WTC11 (cell line): ENCODE measurements around the gene FARP2. TPM values are rescaled to one million over a fixed set of nuclear protein-coding genes. Genes with fewer than 3 reads are reported as not detected.

Source experiments
- ARID4B ChIP-seq: sonication (generic); formaldehyde crosslinking; IDR thresholded peaks from 2 replicates; pipeline ENCODE4 v1.8.0; 2023; ENCODE audit warnings: missing genetic modification reagents, mild to moderate bottlenecking, borderline replicate concordance
- E2F4 ChIP-seq: sonication (generic); formaldehyde crosslinking; IDR thresholded peaks from 2 replicates; pipeline ENCODE4 v1.8.1; 2022; ENCODE audit warnings: low read depth, mild to moderate bottlenecking, moderate library complexity, missing genetic modification reagents, borderline replicate concordance
- ELF4 ChIP-seq: sonication (generic); formaldehyde crosslinking; IDR thresholded peaks from 2 replicates; pipeline ENCODE4 v1.8.1; 2022; ENCODE audit warnings: low read depth, mild to moderate bottlenecking, moderate library complexity, missing genetic modification reagents
- FOXJ3 ChIP-seq: sonication (generic); formaldehyde crosslinking; IDR thresholded peaks from 2 replicates; pipeline ENCODE4 v1.9.0; 2021; ENCODE audit warnings: missing genetic modification reagents, mild to moderate bottlenecking, borderline replicate concordance
- GRHL2 ChIP-seq: fragments of 250-450 bp; sonication (Bioruptor Pico); IDR thresholded peaks from 2 replicates; pipeline ENCODE4 v1.8.0; 2022; ENCODE audit warnings: mild to moderate bottlenecking, moderate library complexity; ENCODE audit not compliant: insufficient replicate concordance, severe bottlenecking
- HMGA2 ChIP-seq: fragments of 250-450 bp; sonication (Bioruptor Pico); IDR thresholded peaks from 2 replicates; pipeline ENCODE4 v1.4.0; 2021; ENCODE audit warnings: mild to moderate bottlenecking, moderate library complexity
- HMGXB4 ChIP-seq: sonication (generic); formaldehyde crosslinking; IDR thresholded peaks from 2 replicates; pipeline ENCODE4 v1.8.1; 2023; ENCODE audit warnings: mild to moderate bottlenecking, moderate library complexity, missing genetic modification reagents
- NFE2L1 ChIP-seq: sonication (generic); formaldehyde crosslinking; IDR thresholded peaks from 2 replicates; pipeline ENCODE4 v1.8.1; 2023; ENCODE audit warnings: missing genetic modification reagents
- NFYB ChIP-seq: sonication (generic); formaldehyde crosslinking; conservative IDR thresholded peaks from 2 replicates; pipeline ENCODE4 v1.8.0; 2022; ENCODE audit warnings: low read depth, missing genetic modification reagents
- SMAD3 ChIP-seq: sonication (generic); formaldehyde crosslinking; IDR thresholded peaks from 2 replicates; pipeline ENCODE4 v1.8.0; 2022; ENCODE audit warnings: missing genetic modification reagents, mild to moderate bottlenecking, borderline replicate concordance
- ZBTB21 ChIP-seq: sonication (generic); formaldehyde crosslinking; IDR thresholded peaks from 2 replicates; pipeline ENCODE4 v1.8.1; 2023; ENCODE audit warnings: mild to moderate bottlenecking, missing genetic modification reagents, borderline replicate concordance
- ZNF232 ChIP-seq: sonication (generic); formaldehyde crosslinking; IDR thresholded peaks from 2 replicates; pipeline ENCODE4 v1.8.0; 2022; ENCODE audit warnings: mild to moderate bottlenecking, missing genetic modification reagents
- total RNA-seq: library from RNA; stranded (reverse); gene quantifications from 3 replicates; pipeline ENCODE4 v1.2.3, GENCODE V29; 2021
- TF ChIP-seq, protein P1 (sequence below): sonication (generic); formaldehyde crosslinking; IDR thresholded peaks from 2 replicates; pipeline ENCODE4 v1.8.0; 2022; ENCODE audit warnings: mild to moderate bottlenecking, missing genetic modification reagents
- TF ChIP-seq, protein P2 (sequence below): sonication (generic); formaldehyde crosslinking; IDR thresholded peaks from 2 replicates; pipeline ENCODE4 v1.8.0; 2022; ENCODE audit warnings: mild to moderate bottlenecking, missing genetic modification reagents
- TF ChIP-seq, protein P3 (sequence below): sonication (generic); formaldehyde crosslinking; IDR thresholded peaks from 2 replicates; pipeline ENCODE4 v1.8.1; 2023; ENCODE audit warnings: mild to moderate bottlenecking, missing genetic modification reagents
- TF ChIP-seq, protein P4 (sequence below): sonication (generic); formaldehyde crosslinking; IDR thresholded peaks from 2 replicates; pipeline ENCODE4 v1.8.1; 2022; ENCODE audit warnings: mild to moderate bottlenecking, moderate library complexity, missing genetic modification reagents
- TF ChIP-seq, protein P5 (sequence below): sonication (generic); formaldehyde crosslinking; IDR thresholded peaks from 2 replicates; pipeline ENCODE4 v1.8.1; 2023; ENCODE audit warnings: mild to moderate bottlenecking, missing genetic modification reagents, moderate library complexity
- TF ChIP-seq, protein P6 (sequence below): sonication (generic); formaldehyde crosslinking; IDR thresholded peaks from 2 replicates; pipeline ENCODE4 v1.8.0; 2022; ENCODE audit warnings: mild to moderate bottlenecking, missing genetic modification reagents

FARP2 gene
- total RNA-seq, 1 experiment from 2014 or later: 37.8 TPM

DNA sequence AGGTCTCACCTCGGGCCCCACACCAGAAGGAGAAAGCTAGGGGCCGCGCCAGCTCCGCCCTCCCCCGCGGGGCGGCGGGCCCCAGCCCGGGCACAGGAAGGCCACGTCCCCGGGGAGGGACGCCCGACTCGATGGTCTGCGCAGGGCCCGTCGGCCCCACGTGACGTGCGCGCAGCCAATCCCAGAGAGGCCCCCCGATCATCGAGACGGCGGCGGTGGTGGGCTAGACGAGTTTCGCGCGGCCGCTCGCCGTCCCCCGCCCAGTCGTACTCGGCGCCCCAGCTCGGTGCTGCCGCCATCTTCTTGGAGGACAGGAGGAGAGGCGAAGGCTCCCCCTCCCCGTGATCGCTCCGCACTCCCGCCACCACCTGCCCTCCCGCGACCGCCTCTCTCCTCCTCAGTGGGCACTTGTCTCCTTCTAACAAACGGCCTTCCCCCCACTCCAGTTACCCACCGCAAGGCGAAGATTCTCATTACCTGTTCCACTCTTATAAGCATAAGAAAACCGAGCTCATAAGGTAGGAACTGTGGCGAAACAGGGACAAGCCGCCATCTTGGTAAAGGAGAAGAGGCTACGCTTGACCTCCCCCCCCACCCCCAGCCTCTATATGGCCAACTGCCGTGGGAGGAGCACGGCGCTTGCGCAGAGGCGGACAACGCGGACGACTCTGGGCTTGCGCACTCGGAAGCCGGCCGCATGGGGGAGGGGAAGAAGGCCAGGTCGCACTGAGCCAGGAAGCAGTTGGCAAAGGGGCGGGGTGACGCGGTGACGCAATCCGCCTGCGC lies 40.8 kb upstream of the FARP2 start, which contains the start of gene HDLBP (continued):
- peak; percentile 38; the same call in 1 of the 2 replicates for TF ChIP-seq ARID4B (CRISPR knock-in tag)
- TF ChIP-seq ZNF232 (CRISPR knock-in tag): 0 out of 2 replicates have a peak, but pooled peaks have one; percentile 72
- TF ChIP-seq, protein P1, sequence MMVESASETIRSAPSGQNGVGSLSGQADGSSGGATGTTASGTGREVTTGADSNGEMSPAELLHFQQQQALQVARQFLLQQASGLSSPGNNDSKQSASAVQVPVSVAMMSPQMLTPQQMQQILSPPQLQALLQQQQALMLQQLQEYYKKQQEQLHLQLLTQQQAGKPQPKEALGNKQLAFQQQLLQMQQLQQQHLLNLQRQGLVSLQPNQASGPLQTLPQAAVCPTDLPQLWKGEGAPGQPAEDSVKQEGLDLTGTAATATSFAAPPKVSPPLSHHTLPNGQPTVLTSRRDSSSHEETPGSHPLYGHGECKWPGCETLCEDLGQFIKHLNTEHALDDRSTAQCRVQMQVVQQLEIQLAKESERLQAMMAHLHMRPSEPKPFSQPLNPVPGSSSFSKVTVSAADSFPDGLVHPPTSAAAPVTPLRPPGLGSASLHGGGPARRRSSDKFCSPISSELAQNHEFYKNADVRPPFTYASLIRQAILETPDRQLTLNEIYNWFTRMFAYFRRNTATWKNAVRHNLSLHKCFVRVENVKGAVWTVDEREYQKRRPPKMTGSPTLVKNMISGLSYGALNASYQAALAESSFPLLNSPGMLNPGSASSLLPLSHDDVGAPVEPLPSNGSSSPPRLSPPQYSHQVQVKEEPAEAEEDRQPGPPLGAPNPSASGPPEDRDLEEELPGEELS (CRISPR knock-in tag): peak; percentile 54; the same call in 1 of the 2 replicates
- TF ChIP-seq, protein P2, sequence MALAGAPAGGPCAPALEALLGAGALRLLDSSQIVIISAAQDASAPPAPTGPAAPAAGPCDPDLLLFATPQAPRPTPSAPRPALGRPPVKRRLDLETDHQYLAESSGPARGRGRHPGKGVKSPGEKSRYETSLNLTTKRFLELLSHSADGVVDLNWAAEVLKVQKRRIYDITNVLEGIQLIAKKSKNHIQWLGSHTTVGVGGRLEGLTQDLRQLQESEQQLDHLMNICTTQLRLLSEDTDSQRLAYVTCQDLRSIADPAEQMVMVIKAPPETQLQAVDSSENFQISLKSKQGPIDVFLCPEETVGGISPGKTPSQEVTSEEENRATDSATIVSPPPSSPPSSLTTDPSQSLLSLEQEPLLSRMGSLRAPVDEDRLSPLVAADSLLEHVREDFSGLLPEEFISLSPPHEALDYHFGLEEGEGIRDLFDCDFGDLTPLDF (CRISPR knock-in tag): no peak
- no peak for TF ChIP-seq HMGA2 (CRISPR knock-in tag)
- peak; percentile 70 for TF ChIP-seq HMGXB4 (CRISPR knock-in tag)
- no peak for TF ChIP-seq SMAD3 (CRISPR knock-in tag)
- TF ChIP-seq, protein P3, sequence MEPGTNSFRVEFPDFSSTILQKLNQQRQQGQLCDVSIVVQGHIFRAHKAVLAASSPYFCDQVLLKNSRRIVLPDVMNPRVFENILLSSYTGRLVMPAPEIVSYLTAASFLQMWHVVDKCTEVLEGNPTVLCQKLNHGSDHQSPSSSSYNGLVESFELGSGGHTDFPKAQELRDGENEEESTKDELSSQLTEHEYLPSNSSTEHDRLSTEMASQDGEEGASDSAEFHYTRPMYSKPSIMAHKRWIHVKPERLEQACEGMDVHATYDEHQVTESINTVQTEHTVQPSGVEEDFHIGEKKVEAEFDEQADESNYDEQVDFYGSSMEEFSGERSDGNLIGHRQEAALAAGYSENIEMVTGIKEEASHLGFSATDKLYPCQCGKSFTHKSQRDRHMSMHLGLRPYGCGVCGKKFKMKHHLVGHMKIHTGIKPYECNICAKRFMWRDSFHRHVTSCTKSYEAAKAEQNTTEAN (CRISPR knock-in tag): peak; percentile 35; the same call in 1 of the 2 replicates
- TF ChIP-seq, protein P4, sequence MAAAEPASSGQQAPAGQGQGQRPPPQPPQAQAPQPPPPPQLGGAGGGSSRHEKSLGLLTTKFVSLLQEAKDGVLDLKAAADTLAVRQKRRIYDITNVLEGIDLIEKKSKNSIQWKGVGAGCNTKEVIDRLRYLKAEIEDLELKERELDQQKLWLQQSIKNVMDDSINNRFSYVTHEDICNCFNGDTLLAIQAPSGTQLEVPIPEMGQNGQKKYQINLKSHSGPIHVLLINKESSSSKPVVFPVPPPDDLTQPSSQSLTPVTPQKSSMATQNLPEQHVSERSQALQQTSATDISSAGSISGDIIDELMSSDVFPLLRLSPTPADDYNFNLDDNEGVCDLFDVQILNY (CRISPR knock-in tag): peak; percentile 77; the same call in 1 of the 2 replicates
- TF ChIP-seq ELF4 (CRISPR knock-in tag): no peak
- TF ChIP-seq, protein P5, sequence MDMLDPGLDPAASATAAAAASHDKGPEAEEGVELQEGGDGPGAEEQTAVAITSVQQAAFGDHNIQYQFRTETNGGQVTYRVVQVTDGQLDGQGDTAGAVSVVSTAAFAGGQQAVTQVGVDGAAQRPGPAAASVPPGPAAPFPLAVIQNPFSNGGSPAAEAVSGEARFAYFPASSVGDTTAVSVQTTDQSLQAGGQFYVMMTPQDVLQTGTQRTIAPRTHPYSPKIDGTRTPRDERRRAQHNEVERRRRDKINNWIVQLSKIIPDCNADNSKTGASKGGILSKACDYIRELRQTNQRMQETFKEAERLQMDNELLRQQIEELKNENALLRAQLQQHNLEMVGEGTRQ: peak; percentile 98
- 0 out of 2 replicates have a peak, but pooled peaks have one; percentile 22 for TF ChIP-seq ZBTB21 (CRISPR knock-in tag)
- TF ChIP-seq NFYB (CRISPR knock-in tag): peak; percentile 82
- TF ChIP-seq, protein P6, sequence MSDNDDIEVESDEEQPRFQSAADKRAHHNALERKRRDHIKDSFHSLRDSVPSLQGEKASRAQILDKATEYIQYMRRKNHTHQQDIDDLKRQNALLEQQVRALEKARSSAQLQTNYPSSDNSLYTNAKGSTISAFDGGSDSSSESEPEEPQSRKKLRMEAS (CRISPR knock-in tag): peak; percentile 81
- TF ChIP-seq FOXJ3 (CRISPR knock-in tag): no peak
- TF ChIP-seq NFE2L1: peak; percentile 76
- no peak for TF ChIP-seq GRHL2 (CRISPR knock-in tag)
- TF ChIP-seq E2F4 (CRISPR knock-in tag): peak; percentile 46
